SU-DHL-6 (cell line): ENCODE results near the gene HBEGF.

ENCODE experiments used
- CTCF ChIP-seq: fragments of 200-600 bp; sonication (generic); IDR thresholded peaks from one replicate; pipeline ENCODE4 v1.5.1; 2017; ENCODE audit warnings: antibody characterized with exemption, mild to moderate bottlenecking, low read length, moderate library complexity; ENCODE audit not compliant: insufficient read depth, poor library complexity, severe bottlenecking
- EZH2phosphoT487 ChIP-seq: fragments of 200-600 bp; sonication (generic), shearing (Covaris generic); conservative IDR thresholded peaks from 2 replicates; pipeline ENCODE4 v1.6.1; 2018; ENCODE audit warnings: mild to moderate bottlenecking, antibody characterized with exemption, low read length, moderate library complexity, mixed read lengths

GRCh38 chr5:140297283-140297682, 49.1 kb downstream of the HBEGF start:
- TF ChIP-seq CTCF = no peak
- no peak for TF ChIP-seq EZH2phosphoT487
